K562 (cell line): ENCODE data around the gene CAPN12. TPM values are rescaled to one million over a fixed set of nuclear protein-coding genes. Genes with fewer than 3 reads are reported as not detected.

ENCODE experiments used
- ATAC-seq: fragments of 200-7000 bp; cut with Tn5 transposase; 3 replicates; pipeline ENCODE4 v1.9.1; 2020; ENCODE audit warnings: moderate library complexity
- BruUV-seq: library from RNA; stranded (reverse); fragments of 400-500 nt; replicated peaks from 2 replicates; lab custom pipeline; 2021; lab: Mats Ljungman, UMichigan
- CTCF ChIA-PET: fragments of 300-600 bp; formaldehyde crosslinking; extraction: SDS; loops from one replicate; lab custom pipeline; 2021; ENCODE audit warnings: low intra/inter-chr PET ratio; lab: Yijun Ruan, JAX
- POLR2A ChIA-PET: fragments of 300-600, 350-650 bp; sonication (Branson Sonifier 250); formaldehyde crosslinking; extraction: SDS; loops from one replicate; lab custom pipeline; 2021; ENCODE audit warnings: antibody characterized with exemption, inconsistent platforms; lab: Yijun Ruan, JAX
- DNase-seq, 4 experiments: peaks; one replicate each; pipeline versions ENCODE4 v3.0.0 to v3.0.0-alpha.2; 2011 to 2018; ENCODE audit warnings: low spot score in 3 of 4, mixed read lengths in 3 of 4; ENCODE audit errors: extremely low read depth in 1 of 4
- FAIRE-seq: peaks from 2 replicates; lab custom pipeline; 2011; peaks lifted over from hg19 to GRCh38; lab: Jason Lieb, UNC
- H2AFZ ChIP-seq: 2 replicates; pipeline ENCODE4 v1.6.0; 2011; ENCODE audit warnings: low read depth, low read length, control low read depth, inconsistent platforms
- H3K27ac ChIP-seq: fragments of 200-600 bp; 3 replicates; pipeline ENCODE4 v1.8.0; 2011; ENCODE audit warnings: low read depth, mild to moderate bottlenecking, control low read depth, inconsistent platforms, low read length, moderate library complexity, mixed read lengths; ENCODE audit errors: extremely low read depth
- H3K27me3 ChIP-seq, 2 experiments: fragments of 300-600 bp in 1 of 2; 2 replicates in 1 of 2; 3 replicates in 1 of 2; pipeline versions ENCODE4 v1.6.0 to v1.8.0; 2011; ENCODE audit warnings: inconsistent platforms in 2 of 2, low read length in 2 of 2, mild to moderate bottlenecking in 1 of 2, mixed read lengths in 1 of 2, moderate library complexity in 1 of 2; ENCODE audit not compliant: control insufficient read depth in 2 of 2, insufficient read depth in 2 of 2
- H3K36me3 ChIP-seq: fragments of 300-600 bp; 3 replicates; pipeline ENCODE4 v1.8.0; 2011; ENCODE audit warnings: mild to moderate bottlenecking, low read length, inconsistent platforms; ENCODE audit not compliant: control insufficient read depth, insufficient read depth
- H3K4me1 ChIP-seq, 2 experiments: fragments of 200-600 bp in 1 of 2; replicated peaks in 1 of 2; 2 replicates in 1 of 2; 3 replicates in 1 of 2; pipeline versions ENCODE4 v1.5.1 to v1.8.0; 2011; ENCODE audit warnings: inconsistent platforms in 2 of 2, low read length in 2 of 2, mild to moderate bottlenecking in 1 of 2, mixed read lengths in 1 of 2, moderate library complexity in 1 of 2; ENCODE audit not compliant: control insufficient read depth in 2 of 2, insufficient read depth in 2 of 2
- H3K4me2 ChIP-seq: 2 replicates; pipeline ENCODE4 v1.6.1; 2011; ENCODE audit warnings: low read length, control low read depth, inconsistent platforms, mixed read lengths; ENCODE audit not compliant: insufficient read depth
- H3K4me3 ChIP-seq: fragments of 200-600 bp; sonication (generic), shearing (Covaris generic); 2 replicates; pipeline ENCODE4 v1.5.1; 2016; ENCODE audit warnings: control low read depth, inconsistent platforms
- H3K79me2 ChIP-seq: fragments of 200-600 bp; 3 replicates; pipeline ENCODE4 v1.8.0; 2011; ENCODE audit warnings: low read length, inconsistent platforms; ENCODE audit not compliant: control insufficient read depth, insufficient read depth
- H3K9ac ChIP-seq, 2 experiments: 2 replicates each; pipeline versions ENCODE4 v1.6.0 to v1.6.1; 2011; ENCODE audit warnings: low read depth in 2 of 2, low read length in 2 of 2, control low read depth in 1 of 2, inconsistent platforms in 1 of 2, mild to moderate bottlenecking in 1 of 2, mixed read lengths in 1 of 2; ENCODE audit not compliant: insufficient read depth in 1 of 2
- H3K9me1 ChIP-seq: one replicate; pipeline ENCODE4 v1.6.0; 2011; ENCODE audit warnings: inconsistent platforms, mild to moderate bottlenecking, low read length, moderate library complexity; ENCODE audit not compliant: control insufficient read depth, insufficient read depth
- H3K9me3 ChIP-seq: replicated peaks from 2 replicates; pipeline ENCODE4 v1.5.1; 2011; ENCODE audit warnings: low read depth, low read length, inconsistent platforms; ENCODE audit not compliant: control insufficient read depth, insufficient read depth
- H4K20me1 ChIP-seq: replicated peaks from 2 replicates; pipeline ENCODE4 v1.6.1; 2011; ENCODE audit warnings: low read length, inconsistent platforms, mixed read lengths; ENCODE audit not compliant: control insufficient read depth, insufficient read depth
- DMBX1 ChIP-seq: fragments of 250-450 bp; sonication (Bioruptor Pico); IDR thresholded peaks from 2 replicates; pipeline ENCODE4 v1.8.0; 2022; ENCODE audit warnings: inconsistent platforms, mild to moderate bottlenecking, moderate library complexity, borderline replicate concordance
- ETV6 ChIP-seq, 3 experiments: fragments of 150-350 bp in 1 of 3; sonication (generic) in 1 of 3; formaldehyde crosslinking in 1 of 3; IDR thresholded peaks; 2 replicates each; pipeline versions ENCODE4 v1.6.1 to v1.8.0; 2014 to 2022; ENCODE audit warnings: borderline replicate concordance in 2 of 3, low read depth in 2 of 3, antibody characterized with exemption in 1 of 3, low read length in 1 of 3, mild to moderate bottlenecking in 1 of 3, missing genetic modification reagents in 1 of 3
- MTA3 ChIP-seq: fragments of 450-650 bp; formaldehyde crosslinking; IDR thresholded peaks from 2 replicates; pipeline ENCODE4 v1.6.1; 2017; ENCODE audit warnings: mild to moderate bottlenecking, borderline replicate concordance
- NCOA6 ChIP-seq: fragments of 450-650 bp; IDR thresholded peaks from 2 replicates; pipeline ENCODE4 v1.6.1; 2017; ENCODE audit warnings: mild to moderate bottlenecking
- NFIC ChIP-seq: fragments of 450-650 bp; IDR thresholded peaks from 2 replicates; pipeline ENCODE4 v1.6.1; 2017; ENCODE audit warnings: mild to moderate bottlenecking, inconsistent platforms
- PHF21A ChIP-seq: fragments of 450-650 bp; IDR thresholded peaks from 2 replicates; pipeline ENCODE4 v1.6.1; 2017; ENCODE audit warnings: low read depth, borderline replicate concordance
- POLR2A ChIP-seq: fragments of 450-650 bp; conservative IDR thresholded peaks from 2 replicates; pipeline ENCODE4 v1.6.1; 2016
- SNIP1 ChIP-seq: fragments of 450-650 bp; IDR thresholded peaks from 2 replicates; pipeline ENCODE4 v1.7.1; 2017; ENCODE audit warnings: low read depth, mild to moderate bottlenecking
- ZFX ChIP-seq: sonication (generic); formaldehyde crosslinking; IDR thresholded peaks from 2 replicates; pipeline ENCODE4 v1.8.0; 2022; ENCODE audit warnings: mild to moderate bottlenecking, missing genetic modification reagents, moderate library complexity
- ZNF444 ChIP-seq: fragments of 250-450 bp; sonication (Bioruptor Pico); IDR thresholded peaks from 2 replicates; pipeline ENCODE4 v1.4.0; 2020; ENCODE audit warnings: mild to moderate bottlenecking, moderate library complexity
- WGBS: fragments of 100-300 bp; shearing (Covaris generic); methylation state at CpG from one replicate; pipeline ENCODE4 v1.1.6; 2016; ENCODE audit warnings: low coverage, mixed read lengths; ENCODE audit not compliant: insufficient coverage; ENCODE audit errors: missing lambda C conversion rate; 5-methylcytosine and 5-hydroxymethylcytosine counted together
- in situ Hi-C: fragments of 300-500 bp; cut with MboI; formaldehyde crosslinking; loops from 4 replicates; pipeline ENCODE4 v1.15.0; 2018; ENCODE audit warnings: inconsistent platforms, mixed read lengths
- intact Hi-C: fragments of 100-400 bp; cut with micrococcal nuclease; formaldehyde crosslinking; loops from 2 replicates; pipeline ENCODE4 v1.14.2; 2022
- polyA plus RNA-seq, 8 experiments: library from polyadenylated mRNA; depleted of rRNA in 4 of 8; stranded (reverse) in 5 of 8; unstranded in 3 of 8; fragments of >200 nt; fragmentation: Nextera tagmentation in 2 of 8; fragmentation: Illumina TruSeq in 1 of 8; extraction: Ambion mirVana in 2 of 8; extraction: Trizol in 1 of 8; gene quantifications; 2 replicates each; pipeline versions ENCODE4 v1.2.1 to v1.2.3, GENCODE V29; 2011 to 2014; ENCODE audit warnings: inconsistent platforms in 1 of 8, missing spikeins in 1 of 8
- total RNA-seq, 7 experiments: library from RNA; depleted of rRNA in 6 of 7; stranded (reverse); fragments of >200 nt in 6 of 7; fragmentation: Illumina TruSeq in 2 of 7; extraction: Trizol in 2 of 7; gene quantifications; 2 replicates each; pipeline versions ENCODE4 v1.2.1 to v1.2.3, GENCODE V29; 2011 to 2021; ENCODE audit warnings: low replicate concordance in 1 of 7
- TF ChIP-seq, protein P1 (sequence below), 2 experiments: fragments of 450-650 bp; IDR thresholded peaks; 2 replicates each; pipeline ENCODE4 v1.6.1; 2018; ENCODE audit warnings: mild to moderate bottlenecking in 2 of 2, low read depth in 1 of 2; ENCODE audit not compliant: partially characterized antibody in 2 of 2
- TF ChIP-seq, protein P2 (sequence below): sonication (generic); IDR thresholded peaks from 2 replicates; pipeline ENCODE4 v1.6.1; 2016

The CAPN12 gene
- total and polyA plus RNA-seq, 9 of the 15 experiments (the other 6 are each of a cell fraction or from before 2014, with no cell fraction given), result 0.83 to 7.0 (median 1.6) TPM

- BruUV-seq, result no TSS peak
- Histone ChIP-seq H3K9me3 (peaks cover 7% of the 10 kb centered on the region), H3K9me1 (no peaks in the 10 kb centered on the region), H3K9ac (peak overlapping the region; percentile 46 to 59; a peak in 3 of 4 replicates), H3K4me2 (peak overlapping the region; percentile 25; the same call in 1 of the 2 replicates), H2AFZ (no peak overlapping the region), H3K4me3 (no peak overlapping the region), H4K20me1 (peaks cover 14% of the 10 kb centered on the region; the same call in 1 of the 2 replicates), H3K79me2 (peaks cover 99% of the 10 kb centered on the region), H3K4me1 (peaks cover 70 to 74% of the 10 kb centered on the region in 2 experiments), H3K27ac (peak overlapping the region; percentile 98; the same call in 2 of the 3 replicates), H3K36me3 (peaks cover 56% of the 10 kb centered on the region), H3K27me3 (no peaks in the 10 kb centered on the region)
- DNase-seq, result peak in 2 of 4 experiments; percentile 36 to 47
- in situ Hi-C loops (no loop called here), intact Hi-C loops (loop anchor here (5.0 kb wide), 1 partner anchor 34 kb away; no protein-coding TSS in a partner anchor)
- no peak for FAIRE-seq
- ChIA-PET POLR2A (interaction anchor here (0.7 to 1.2 kb wide), 2 partner anchors 11 to 24 kb away, joined by 3 to 5 read pairs; no protein-coding TSS in a partner anchor), CTCF (no interaction called here)
- WGBS, result 54% methylated on average over 5 of the region's 5 CpGs
- TF ChIP-seq MTA3, result no peak
- TF ChIP-seq, protein P1, sequence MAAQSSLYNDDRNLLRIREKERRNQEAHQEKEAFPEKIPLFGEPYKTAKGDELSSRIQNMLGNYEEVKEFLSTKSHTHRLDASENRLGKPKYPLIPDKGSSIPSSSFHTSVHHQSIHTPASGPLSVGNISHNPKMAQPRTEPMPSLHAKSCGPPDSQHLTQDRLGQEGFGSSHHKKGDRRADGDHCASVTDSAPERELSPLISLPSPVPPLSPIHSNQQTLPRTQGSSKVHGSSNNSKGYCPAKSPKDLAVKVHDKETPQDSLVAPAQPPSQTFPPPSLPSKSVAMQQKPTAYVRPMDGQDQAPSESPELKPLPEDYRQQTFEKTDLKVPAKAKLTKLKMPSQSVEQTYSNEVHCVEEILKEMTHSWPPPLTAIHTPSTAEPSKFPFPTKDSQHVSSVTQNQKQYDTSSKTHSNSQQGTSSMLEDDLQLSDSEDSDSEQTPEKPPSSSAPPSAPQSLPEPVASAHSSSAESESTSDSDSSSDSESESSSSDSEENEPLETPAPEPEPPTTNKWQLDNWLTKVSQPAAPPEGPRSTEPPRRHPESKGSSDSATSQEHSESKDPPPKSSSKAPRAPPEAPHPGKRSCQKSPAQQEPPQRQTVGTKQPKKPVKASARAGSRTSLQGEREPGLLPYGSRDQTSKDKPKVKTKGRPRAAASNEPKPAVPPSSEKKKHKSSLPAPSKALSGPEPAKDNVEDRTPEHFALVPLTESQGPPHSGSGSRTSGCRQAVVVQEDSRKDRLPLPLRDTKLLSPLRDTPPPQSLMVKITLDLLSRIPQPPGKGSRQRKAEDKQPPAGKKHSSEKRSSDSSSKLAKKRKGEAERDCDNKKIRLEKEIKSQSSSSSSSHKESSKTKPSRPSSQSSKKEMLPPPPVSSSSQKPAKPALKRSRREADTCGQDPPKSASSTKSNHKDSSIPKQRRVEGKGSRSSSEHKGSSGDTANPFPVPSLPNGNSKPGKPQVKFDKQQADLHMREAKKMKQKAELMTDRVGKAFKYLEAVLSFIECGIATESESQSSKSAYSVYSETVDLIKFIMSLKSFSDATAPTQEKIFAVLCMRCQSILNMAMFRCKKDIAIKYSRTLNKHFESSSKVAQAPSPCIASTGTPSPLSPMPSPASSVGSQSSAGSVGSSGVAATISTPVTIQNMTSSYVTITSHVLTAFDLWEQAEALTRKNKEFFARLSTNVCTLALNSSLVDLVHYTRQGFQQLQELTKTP (IDR thresholded peaks at IDR 0.05; ENCODE audit: low read depth in 1 of 2, partially characterized antibody in 2 of 2), result no peak
- no peak for TF ChIP-seq ZNF444 (CRISPR knock-in tag)
- 0 out of 2 replicates have a peak, but pooled peaks have one; percentile 23 for TF ChIP-seq POLR2A
- no peak for TF ChIP-seq PHF21A
- no peak for TF ChIP-seq NCOA6
- TF ChIP-seq, protein P2, sequence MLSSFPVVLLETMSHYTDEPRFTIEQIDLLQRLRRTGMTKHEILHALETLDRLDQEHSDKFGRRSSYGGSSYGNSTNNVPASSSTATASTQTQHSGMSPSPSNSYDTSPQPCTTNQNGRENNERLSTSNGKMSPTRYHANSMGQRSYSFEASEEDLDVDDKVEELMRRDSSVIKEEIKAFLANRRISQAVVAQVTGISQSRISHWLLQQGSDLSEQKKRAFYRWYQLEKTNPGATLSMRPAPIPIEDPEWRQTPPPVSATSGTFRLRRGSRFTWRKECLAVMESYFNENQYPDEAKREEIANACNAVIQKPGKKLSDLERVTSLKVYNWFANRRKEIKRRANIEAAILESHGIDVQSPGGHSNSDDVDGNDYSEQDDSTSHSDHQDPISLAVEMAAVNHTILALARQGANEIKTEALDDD, result peak; percentile 34; the same call in 1 of the 2 replicates
- no peak for TF ChIP-seq NFIC
- TF ChIP-seq ETV6 (IDR thresholded peaks at IDR 0.05; ENCODE audit: borderline replicate concordance in 1 of 2, low read depth in 2 of 2, low read length in 1 of 2), result 0 out of 4 replicates have a peak, but pooled peaks of 1 of the 2 experiments have one; percentile 4
- no peak for TF ChIP-seq ETV6 (CRISPR knock-in tag; IDR thresholded peaks at IDR 0.05; ENCODE audit: borderline replicate concordance)
- TF ChIP-seq DMBX1 (CRISPR knock-in tag), result no peak
- TF ChIP-seq SNIP1, result peak; percentile 51; the same call in 1 of the 2 replicates
- peak; percentile 35 for TF ChIP-seq ZFX
- ATAC-seq, result peak; percentile 51
These were observed 57.8 kb downstream of the CAPN12 start for GRCh38 chr19:38686530-38686888.
